Psoas muscle (tissue), 8 donors: ENCODE results near the gene INHBB. TPM values are rescaled to one million over a fixed set of nuclear protein-coding genes. Genes with fewer than 3 reads are reported as not detected.

Experiments
- ATAC-seq, 4 donors: fragments of 200-7000 bp; cut with Tn5 transposase; one replicate each; pipeline ENCODE4 v1.9.1; 2020; ENCODE audit warnings: moderate library complexity in 3 of 4, mild to moderate bottlenecking in 2 of 4
- DNase-seq, 2 donors: peaks; one replicate each; pipeline ENCODE4 v3.0.0-alpha.2; 2020
- H3K27ac ChIP-seq: fragments of 200-600 bp; one replicate; pipeline ENCODE4 v1.8.0; 2022
- H3K27me3 ChIP-seq, 3 donors: fragments of 200-600 bp in 1 of 3; one replicate each; pipeline versions ENCODE4 v1.6.1 to v1.8.0; 2013 to 2022; ENCODE audit warnings: low read length in 2 of 3, mild to moderate bottlenecking in 2 of 3, moderate library complexity in 1 of 3; ENCODE audit not compliant: insufficient read depth in 3 of 3
- H3K36me3 ChIP-seq, 2 donors: fragments of 200-600 bp in 1 of 2; one replicate each; pipeline versions ENCODE4 v1.6.1 to v1.8.0; 2013 to 2022; ENCODE audit warnings: low read depth in 1 of 2, mild to moderate bottlenecking in 1 of 2, moderate library complexity in 1 of 2; ENCODE audit not compliant: insufficient read depth in 1 of 2
- H3K4me1 ChIP-seq: fragments of 200-600 bp; one replicate; pipeline ENCODE4 v1.8.0; 2022
- H3K4me3 ChIP-seq: fragments of 200-600 bp; one replicate; pipeline ENCODE4 v1.8.0; 2022; ENCODE audit warnings: mild to moderate bottlenecking
- H3K9me3 ChIP-seq: fragments of 200-600 bp; one replicate; pipeline ENCODE4 v1.8.0; 2022
- CTCF ChIP-seq: fragments of 200-600 bp; IDR thresholded peaks from one replicate; pipeline ENCODE4 v1.8.0; 2022; ENCODE audit warnings: antibody characterized with exemption
- WGBS, 3 donors: extraction: QIAGEN DNeasy Blood & Tissue Kit; methylation state at CpG; one replicate each; pipeline versions ENCODE4 v1.1.6 to v1.1.7; 2013; 5-methylcytosine and 5-hydroxymethylcytosine counted together
- intact Hi-C, 2 donors: fragments of 100-400 bp; cut with DNase I; formaldehyde crosslinking; loops; one replicate each; pipeline versions ENCODE4 v1.11.0 to v1.14.2; 2022
- polyA plus RNA-seq, 3 donors: library from polyadenylated mRNA; stranded (reverse); fragments of 200-250 nt; gene quantifications; one replicate each; pipeline ENCODE4 v1.2.3, GENCODE V29; 2013
- total RNA-seq, 4 donors: library from RNA; stranded (reverse); fragmentation: NEBNext Ultra II Directional in 2 of 4; extraction: Animal tissue kit (Norgen Biotek cat#: 25700) in 2 of 4; gene quantifications; one replicate each; pipeline versions ENCODE4 v1.2.1 to v1.2.4, GENCODE V29; 2021 to 2023
- donor health status: healthy with polysubstance abuse.
- donor health status: DM: no; HTN: no; CAD: no; lungs with moderate emphysema.
- donor health status: Bipolar disorder and iron deficiency.
- donor health status: healthy.
- donor health status: DM: yes; HTN: yes; CAD: no.
- donor health status: DM: no; HTN: no; CAD: no.
- donor health status: DM: no; HTN: no; CAD: no.
- donor health status: DM: yes; HTN: yes; CAD: no.

The INHBB gene
- total and polyA plus RNA-seq, 7 donors = 2.9 to 20.0 (median 13.4) TPM

GRCh38 chr2:120346667-120347358 is 877 bp downstream of the INHBB start:
- Histone ChIP-seq H3K9me3 (no peaks in the 10 kb centered on the region), H3K4me1 (peaks cover 19% of the 10 kb centered on the region), H3K36me3 (peaks cover 0 to 10% of the 10 kb centered on the region in 2 donors), H3K4me3 (peak overlapping the region; percentile 60), H3K27me3 (peaks cover 0 to 30% (median 7%) of the 10 kb centered on the region in 3 donors), H3K27ac (no peak overlapping the region)
- DNase-seq (peak; percentile 33 to 65), ATAC-seq (peak in 3 of 4 donors; percentile 14 to 39 (median 16))
- intact Hi-C loops = no loop called here
- WGBS, 3 donors = 3 to 9% (median 4%) methylated on average over 38 to 54 of the region's 54 CpGs
- no peak for TF ChIP-seq CTCF

- Histone ChIP-seq H3K9me3 (no peaks in the 10 kb centered on the region), H3K36me3 (peaks cover 0 to 10% of the 10 kb centered on the region in 2 donors), H3K4me1 (peaks cover 19% of the 10 kb centered on the region), H3K27me3 (peaks cover 0 to 30% (median 5%) of the 10 kb centered on the region in 3 donors), H3K4me3 (peak overlapping the region; percentile 60), H3K27ac (no peak overlapping the region)
- no peak for ATAC-seq
- DNase-seq = peak in 1 of 2 donors; percentile 59
- TF ChIP-seq CTCF = no peak
- intact Hi-C loops = no loop called here
- 16 to 37% (median 22%) methylated on average over 27 of the region's 27 CpGs for WGBS, 3 donors
Observed at GRCh38 chr2:120347396-120348060, 1.6 kb downstream of the INHBB start.

GRCh38 chr2:120348134-120348736 is 2.3 kb downstream of the INHBB start:
- H3K27me3 ChIP-seq = peaks cover 0 to 30% (median 5%) of the 10 kb centered on the region in 3 donors

More at GRCh38 chr2:120348134-120348736, 2.3 kb downstream of the INHBB start:
- H3K36me3 ChIP-seq = peaks cover 0 to 10% of the 10 kb centered on the region in 2 donors
- peaks cover 16% of the 10 kb centered on the region for H3K4me1 ChIP-seq
- WGBS, 3 donors = 75 to 82% (median 75%) methylated on average over 7 of the region's 7 CpGs
- intact Hi-C loops = no loop called here
- peak overlapping the region; percentile 60 for H3K4me3 ChIP-seq
- H3K9me3 ChIP-seq = no peaks in the 10 kb centered on the region
- no peak overlapping the region for H3K27ac ChIP-seq
- no peak for TF ChIP-seq CTCF
- no peak for DNase-seq
- no peak for ATAC-seq
